Measurements from ENCODE around the gene LTBP2.

LTBP2 gene

GRCh38 chr14:74575507-74575906 lies 36.5 kb downstream of the LTBP2 start:
- no peaks in the 10 kb centered on the region for H3K36me3 ChIP-seq (ENCODE audit: control insufficient read depth in 2 of 2, insufficient read depth in 1 of 2, low read length in 2 of 2)
- no peak for TF ChIP-seq MEIS1 (CRISPR knock-in tag; IDR thresholded peaks at IDR 0.05; ENCODE audit: borderline replicate concordance)
- TF ChIP-seq SALL2 (tag by site-specific recombination; IDR thresholded peaks at IDR 0.05; ENCODE audit: borderline replicate concordance): no peak
- no peak for TF ChIP-seq ZNF133 (tag by site-specific recombination; IDR thresholded peaks at IDR 0.05)
- no peak for TF ChIP-seq ZBTB44 (tag by site-specific recombination; IDR thresholded peaks at IDR 0.05)
- TF ChIP-seq EGR2 (tag by site-specific recombination; IDR thresholded peaks at IDR 0.05; ENCODE audit: low read depth): no peak
- H3K9me3 ChIP-seq (ENCODE audit: control insufficient read depth, insufficient read depth, low read depth, low read length): no peaks in the 10 kb centered on the region
- ChIA-PET CTCF (interaction anchor here (0.7 to 4.0 kb wide), 3 partner anchors 34 to 324 kb away, joined by 3 to 20 read pairs (median 4); no protein-coding TSS in a partner anchor), POLR2A (no interaction called here)
- no peak overlapping the region for H3K27ac ChIP-seq (ENCODE audit: extremely low read depth, low read depth, low read length)
- no peak overlapping the region for H3K4me3 ChIP-seq (ENCODE audit: low read depth, low read length)
- peaks cover 16% of the 10 kb centered on the region for H3K4me1 ChIP-seq (ENCODE audit: control insufficient read depth, insufficient read depth, low read length)

- TF ChIP-seq ZNF138 (tag by site-specific recombination; IDR thresholded peaks at IDR 0.05; ENCODE audit: borderline replicate concordance): no peak
- no peak for TF ChIP-seq ZNF580 (tag by site-specific recombination; IDR thresholded peaks at IDR 0.05)
- TF ChIP-seq ZNF600 (tag by site-specific recombination; IDR thresholded peaks at IDR 0.05): no peak
- TF ChIP-seq PBX3 (CRISPR knock-in tag; IDR thresholded peaks at IDR 0.05): no peak
- no peak for TF ChIP-seq ZNF704 (tag by site-specific recombination; IDR thresholded peaks at IDR 0.05)
- no peak for TF ChIP-seq ZNF174 (tag by site-specific recombination; IDR thresholded peaks at IDR 0.05)
- no peak for TF ChIP-seq TRIM28 (IDR thresholded peaks at IDR 0.05; ENCODE audit: borderline replicate concordance, low read length)
- TF ChIP-seq TSHZ1 (tag by site-specific recombination; IDR thresholded peaks at IDR 0.05; ENCODE audit: borderline replicate concordance): no peak
- TF ChIP-seq ZSCAN18 (tag by site-specific recombination; IDR thresholded peaks at IDR 0.05): no peak
- peaks cover 16% of the 10 kb centered on the region for H3K4me1 ChIP-seq (ENCODE audit: control insufficient read depth, insufficient read depth, low read length)
- H3K27ac ChIP-seq (ENCODE audit: extremely low read depth, low read depth, low read length): no peak overlapping the region
- no peaks in the 10 kb centered on the region for H3K36me3 ChIP-seq (ENCODE audit: control insufficient read depth in 2 of 2, insufficient read depth in 1 of 2, low read length in 2 of 2)
- H3K9me3 ChIP-seq (ENCODE audit: control insufficient read depth, insufficient read depth, low read depth, low read length): no peaks in the 10 kb centered on the region
- ChIA-PET CTCF (interaction anchor here (0.6 to 4.0 kb wide), 6 partner anchors 16 to 323 kb away, joined by 3 to 20 read pairs (median 3); no protein-coding TSS in a partner anchor), POLR2A (interaction anchor here (0.9 kb wide), 1 partner anchor 20 kb away, joined by 4 read pairs; no protein-coding TSS in a partner anchor)
- H3K4me3 ChIP-seq (ENCODE audit: low read depth, low read length): no peak overlapping the region
These were observed 37.3 kb downstream of the LTBP2 start for GRCh38 chr14:74574706-74575105.
